WTC11 (cell line): ENCODE results near the gene HDLBP. TPM values are rescaled to one million over a fixed set of nuclear protein-coding genes. Genes with fewer than 3 reads are reported as not detected.

Experiments used
- ATAC-seq: fragments of 200-7000 bp; cut with Tn5 transposase; 2 replicates; pipeline ENCODE4 v1.10.0; 2021; ENCODE audit warnings: mild to moderate bottlenecking, moderate library complexity
- CTCF ChIA-PET: fragments of 300-600 bp; sonication (Branson Sonifier 250); formaldehyde crosslinking; loops from one replicate; lab custom pipeline; 2021; ENCODE audit warnings: antibody characterized with exemption; lab: Charles Lee
- POLR2A ChIA-PET: fragments of 350-600 bp; sonication (Branson Sonifier 250); formaldehyde crosslinking; loops from one replicate; lab custom pipeline; 2021; ENCODE audit warnings: antibody characterized with exemption; lab: Charles Lee
- DNase-seq: peaks from one replicate; pipeline ENCODE4 v3.0.0; 2021; ENCODE audit warnings: low spot score
- H3K27ac Mint-ChIP-seq: 2 replicates; pipeline ENCODE4 v1.8.0; 2021; ENCODE audit warnings: mixed read lengths
- H3K27me3 Mint-ChIP-seq: 2 replicates; pipeline ENCODE4 v1.8.0; 2021; ENCODE audit warnings: low read depth, mild to moderate bottlenecking, moderate library complexity, mixed read lengths
- H3K36me3 Mint-ChIP-seq: 2 replicates; pipeline ENCODE4 v1.8.0; 2021; ENCODE audit warnings: mixed read lengths
- H3K4me1 Mint-ChIP-seq: 2 replicates; pipeline ENCODE4 v1.8.0; 2022; ENCODE audit warnings: mixed read lengths
- H3K4me3 Mint-ChIP-seq: 2 replicates; pipeline ENCODE4 v1.8.0; 2021; ENCODE audit warnings: mild to moderate bottlenecking, moderate library complexity, mixed read lengths
- H3K9me3 Mint-ChIP-seq: 2 replicates; pipeline ENCODE4 v1.8.0; 2021; ENCODE audit warnings: mixed read lengths
- CBFB ChIP-seq: sonication (generic); formaldehyde crosslinking; IDR thresholded peaks from 2 replicates; pipeline ENCODE4 v1.8.1; 2022; ENCODE audit warnings: mild to moderate bottlenecking, low read depth, missing genetic modification reagents
- ERG ChIP-seq: fragments of 250-450 bp; sonication (Bioruptor Pico); IDR thresholded peaks from 2 replicates; pipeline ENCODE4 v1.8.0; 2021; ENCODE audit warnings: mild to moderate bottlenecking
- ESRRA ChIP-seq: sonication (generic); formaldehyde crosslinking; IDR thresholded peaks from 2 replicates; pipeline ENCODE4 v1.8.1; 2022; ENCODE audit warnings: mild to moderate bottlenecking, missing genetic modification reagents, borderline replicate concordance
- HMGA2 ChIP-seq: fragments of 250-450 bp; sonication (Bioruptor Pico); IDR thresholded peaks from 2 replicates; pipeline ENCODE4 v1.4.0; 2021; ENCODE audit warnings: mild to moderate bottlenecking, moderate library complexity
- HMGXB4 ChIP-seq: sonication (generic); formaldehyde crosslinking; IDR thresholded peaks from 2 replicates; pipeline ENCODE4 v1.8.1; 2023; ENCODE audit warnings: mild to moderate bottlenecking, moderate library complexity, missing genetic modification reagents
- KAT7 ChIP-seq: sonication (generic); formaldehyde crosslinking; IDR thresholded peaks from 2 replicates; pipeline ENCODE4 v1.8.1; 2023; ENCODE audit warnings: missing genetic modification reagents, mild to moderate bottlenecking, borderline replicate concordance
- MYBL2 ChIP-seq: sonication (generic); formaldehyde crosslinking; IDR thresholded peaks from 2 replicates; pipeline ENCODE4 v1.8.1; 2023; ENCODE audit warnings: mild to moderate bottlenecking, moderate library complexity, missing genetic modification reagents
- NR2C2 ChIP-seq: sonication (generic); formaldehyde crosslinking; IDR thresholded peaks from 2 replicates; pipeline ENCODE4 v1.8.0; 2022; ENCODE audit warnings: mild to moderate bottlenecking, missing genetic modification reagents
- TEAD1 ChIP-seq: sonication (generic); formaldehyde crosslinking; IDR thresholded peaks from 2 replicates; pipeline ENCODE4 v1.8.0; 2022; ENCODE audit warnings: mild to moderate bottlenecking, missing genetic modification reagents
- ZBTB21 ChIP-seq: sonication (generic); formaldehyde crosslinking; IDR thresholded peaks from 2 replicates; pipeline ENCODE4 v1.8.1; 2023; ENCODE audit warnings: mild to moderate bottlenecking, missing genetic modification reagents, borderline replicate concordance
- ZNF219 ChIP-seq: sonication (generic); formaldehyde crosslinking; IDR thresholded peaks from 2 replicates; pipeline ENCODE4 v1.8.0; 2023; ENCODE audit warnings: missing genetic modification reagents, mild to moderate bottlenecking, borderline replicate concordance
- ZNF396 ChIP-seq: fragments of 250-450 bp; sonication (Bioruptor Pico); IDR thresholded peaks from 2 replicates; pipeline ENCODE4 v1.8.0; 2021; ENCODE audit warnings: mild to moderate bottlenecking, moderate library complexity, borderline replicate concordance
- ZNF532 ChIP-seq: fragments of 250-450 bp; sonication (Bioruptor Pico); IDR thresholded peaks from 2 replicates; pipeline ENCODE4 v1.9.0; 2021; ENCODE audit warnings: mild to moderate bottlenecking, borderline replicate concordance
- total RNA-seq: library from RNA; stranded (reverse); gene quantifications from 3 replicates; pipeline ENCODE4 v1.2.3, GENCODE V29; 2021
- TF ChIP-seq, protein P1 (sequence below): fragments of 250-450 bp; sonication (Bioruptor Pico); IDR thresholded peaks from 2 replicates; pipeline ENCODE4 v2.1.2; 2022; ENCODE audit warnings: mild to moderate bottlenecking, moderate library complexity
- TF ChIP-seq, protein P2 (sequence below): sonication (generic); formaldehyde crosslinking; IDR thresholded peaks from 2 replicates; pipeline ENCODE4 v1.8.0; 2023; ENCODE audit warnings: missing genetic modification reagents
- TF ChIP-seq, protein P3 (sequence below): sonication (generic); formaldehyde crosslinking; IDR thresholded peaks from 2 replicates; pipeline ENCODE4 v1.8.0; 2022; ENCODE audit warnings: mild to moderate bottlenecking, missing genetic modification reagents

HDLBP gene
- total RNA-seq, 1 experiment from 2014 or later, result 368 TPM

DNA sequence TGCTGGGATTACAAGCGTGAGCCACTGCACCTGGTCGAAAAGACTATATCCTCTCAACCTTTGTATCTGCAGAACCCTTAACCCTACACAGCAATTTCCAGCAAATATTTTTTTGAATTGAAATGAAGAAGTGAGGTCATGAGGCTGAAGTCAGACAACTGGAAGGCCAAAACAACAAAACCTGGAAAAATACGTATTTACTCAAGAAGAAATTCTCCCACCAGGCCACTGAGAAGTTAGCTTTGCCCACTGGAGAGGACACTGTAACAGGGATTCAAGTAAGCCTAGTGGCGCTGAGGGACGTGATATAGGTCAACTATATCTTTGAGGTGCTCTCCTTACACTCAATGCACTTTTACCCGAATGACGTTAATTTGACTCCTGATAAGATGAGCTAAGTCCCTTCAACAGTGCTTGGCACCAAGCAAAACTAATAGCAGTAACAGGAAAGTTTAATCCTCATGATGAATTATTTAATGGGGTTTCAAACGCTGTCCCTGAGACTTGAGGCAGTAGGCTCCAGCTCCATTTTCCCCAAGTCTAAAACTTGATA is 1.9 kb downstream of the HDLBP start:
- DNase-seq, result no peak
- POLR2A ChIA-PET, result no interaction called here

GRCh38 chr2:241312082-241312481 is 3.4 kb downstream of the HDLBP start:
- ATAC-seq (no peak), DNase-seq (no peak)
- Mint-ChIP-seq H3K36me3 (peaks cover 5% of the 10 kb centered on the region; the same call in 1 of the 2 replicates), H3K4me3 (no peak overlapping the region), H3K27ac (peak overlapping the region; percentile 60; the same call in 1 of the 2 replicates), H3K27me3 (no peaks in the 10 kb centered on the region), H3K9me3 (no peaks in the 10 kb centered on the region), H3K4me1 (peaks cover 63% of the 10 kb centered on the region)
- TF ChIP-seq MYBL2 (CRISPR knock-in tag) (no peak), ZNF396 (no peak), NR2C2 (CRISPR knock-in tag) (no peak), HMGXB4 (CRISPR knock-in tag) (no peak), ZBTB21 (no peak)
- TF ChIP-seq, protein P1, sequence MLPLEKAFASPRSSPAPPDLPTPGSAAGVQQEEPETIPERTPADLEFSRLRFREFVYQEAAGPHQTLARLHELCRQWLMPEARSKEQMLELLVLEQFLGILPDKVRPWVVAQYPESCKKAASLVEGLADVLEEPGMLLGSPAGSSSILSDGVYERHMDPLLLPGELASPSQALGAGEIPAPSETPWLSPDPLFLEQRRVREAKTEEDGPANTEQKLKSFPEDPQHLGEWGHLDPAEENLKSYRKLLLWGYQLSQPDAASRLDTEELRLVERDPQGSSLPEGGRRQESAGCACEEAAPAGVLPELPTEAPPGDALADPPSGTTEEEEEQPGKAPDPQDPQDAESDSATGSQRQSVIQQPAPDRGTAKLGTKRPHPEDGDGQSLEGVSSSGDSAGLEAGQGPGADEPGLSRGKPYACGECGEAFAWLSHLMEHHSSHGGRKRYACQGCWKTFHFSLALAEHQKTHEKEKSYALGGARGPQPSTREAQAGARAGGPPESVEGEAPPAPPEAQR (CRISPR knock-in tag), result no peak
- CTCF ChIA-PET, result no interaction called here
- POLR2A ChIA-PET, result no interaction called here

More for the DNA sequence above, 1.9 kb downstream of the HDLBP start:
- Mint-ChIP-seq H3K9me3 (no peaks in the 10 kb centered on the region), H3K27ac (peak overlapping the region; percentile 67), H3K4me1 (peaks cover 68% of the 10 kb centered on the region), H3K27me3 (no peaks in the 10 kb centered on the region), H3K4me3 (peak overlapping the region; percentile 99), H3K36me3 (peaks cover 13% of the 10 kb centered on the region)
- no peak for ATAC-seq
- TF ChIP-seq, protein P2, sequence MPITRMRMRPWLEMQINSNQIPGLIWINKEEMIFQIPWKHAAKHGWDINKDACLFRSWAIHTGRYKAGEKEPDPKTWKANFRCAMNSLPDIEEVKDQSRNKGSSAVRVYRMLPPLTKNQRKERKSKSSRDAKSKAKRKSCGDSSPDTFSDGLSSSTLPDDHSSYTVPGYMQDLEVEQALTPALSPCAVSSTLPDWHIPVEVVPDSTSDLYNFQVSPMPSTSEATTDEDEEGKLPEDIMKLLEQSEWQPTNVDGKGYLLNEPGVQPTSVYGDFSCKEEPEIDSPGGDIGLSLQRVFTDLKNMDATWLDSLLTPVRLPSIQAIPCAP (CRISPR knock-in tag), result no peak
- TF ChIP-seq, protein P3, sequence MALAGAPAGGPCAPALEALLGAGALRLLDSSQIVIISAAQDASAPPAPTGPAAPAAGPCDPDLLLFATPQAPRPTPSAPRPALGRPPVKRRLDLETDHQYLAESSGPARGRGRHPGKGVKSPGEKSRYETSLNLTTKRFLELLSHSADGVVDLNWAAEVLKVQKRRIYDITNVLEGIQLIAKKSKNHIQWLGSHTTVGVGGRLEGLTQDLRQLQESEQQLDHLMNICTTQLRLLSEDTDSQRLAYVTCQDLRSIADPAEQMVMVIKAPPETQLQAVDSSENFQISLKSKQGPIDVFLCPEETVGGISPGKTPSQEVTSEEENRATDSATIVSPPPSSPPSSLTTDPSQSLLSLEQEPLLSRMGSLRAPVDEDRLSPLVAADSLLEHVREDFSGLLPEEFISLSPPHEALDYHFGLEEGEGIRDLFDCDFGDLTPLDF (CRISPR knock-in tag), result no peak
- TF ChIP-seq ERG, result no peak
- TF ChIP-seq TEAD1, result no peak
- TF ChIP-seq KAT7 (CRISPR knock-in tag), result no peak
- TF ChIP-seq NR2C2 (CRISPR knock-in tag), result no peak
- no peak for TF ChIP-seq CBFB (CRISPR knock-in tag)
- TF ChIP-seq ZNF219 (CRISPR knock-in tag), result no peak
- CTCF ChIA-PET, result interaction anchor here (1.2 kb wide), 1 partner anchor 11 kb away, joined by 3 read pairs; no protein-coding TSS in a partner anchor

DNA sequence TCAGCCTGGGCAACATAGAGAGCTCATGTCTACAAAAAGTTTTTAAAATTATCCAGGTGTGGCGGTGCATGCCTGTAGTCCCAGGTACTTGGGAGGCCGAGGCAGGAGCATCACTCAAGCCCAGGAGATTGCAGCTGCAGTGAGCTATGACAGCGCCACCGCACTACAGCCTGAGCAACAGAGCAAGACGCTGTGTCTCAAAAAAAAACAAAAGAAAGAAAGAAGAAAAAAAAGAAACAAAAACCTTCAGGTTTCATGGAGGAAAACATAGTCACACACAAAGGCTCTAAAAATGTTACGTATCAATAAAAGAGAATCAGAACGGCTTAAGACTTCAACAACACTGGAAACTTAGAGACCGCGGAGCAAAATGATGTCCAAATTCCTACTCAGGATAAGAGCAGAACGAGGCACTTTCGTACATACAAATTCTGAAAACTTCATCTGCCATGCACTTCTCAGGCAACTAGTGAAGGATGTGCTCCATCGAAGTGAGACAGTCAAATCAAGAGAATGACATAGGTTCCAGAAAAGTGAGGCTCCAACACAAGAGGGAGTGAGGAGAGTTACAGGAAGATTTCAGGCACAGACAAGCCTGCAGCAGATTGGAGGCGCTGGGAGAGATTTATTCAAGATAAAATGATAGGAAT is 4.4 kb downstream of the HDLBP start:
- ATAC-seq (no peak), DNase-seq (no peak)
- POLR2A ChIA-PET, result no interaction called here
- Mint-ChIP-seq H3K27me3 (no peaks in the 10 kb centered on the region), H3K4me1 (peaks cover 59% of the 10 kb centered on the region), H3K36me3 (no peaks in the 10 kb centered on the region), H3K4me3 (no peak overlapping the region), H3K27ac (peak overlapping the region; percentile 39), H3K9me3 (no peaks in the 10 kb centered on the region)
- CTCF ChIA-PET, result no interaction called here
- no peak for TF ChIP-seq ZNF532 (CRISPR knock-in tag)
- no peak for TF ChIP-seq HMGA2 (CRISPR knock-in tag)
- no peak for TF ChIP-seq HMGXB4 (CRISPR knock-in tag)
- no peak for TF ChIP-seq ERG
- TF ChIP-seq ESRRA, result no peak
